T-helper 17 cell (primary cell): ENCODE results near the gene CEMIP. TPM values are rescaled to one million over a fixed set of nuclear protein-coding genes. Genes with fewer than 3 reads are reported as not detected.

Source experiments
- ATAC-seq: fragments of 150-1000 bp; cut with Tn5 transposase; 2 replicates; pipeline ENCODE4 v1.10.0; 2021; ENCODE audit warnings: mild to moderate bottlenecking, moderate library complexity
- DNase-seq, 3 donors: peaks; one replicate each; pipeline versions ENCODE4 v3.0.0 to v3.0.0-alpha.2; 2020 to 2021
- H3K9me3 ChIP-seq: one replicate; pipeline ENCODE4 v1.7.0; 2013; ENCODE audit warnings: low read length, mild to moderate bottlenecking; ENCODE audit not compliant: control insufficient read depth, poor library complexity, severe bottlenecking
- H3K27ac Mint-ChIP-seq: one replicate; pipeline ENCODE4 v1.8.0; 2022; ENCODE audit warnings: mild to moderate bottlenecking, moderate library complexity, mixed read lengths
- H3K27me3 Mint-ChIP-seq: one replicate; pipeline ENCODE4 v1.8.0; 2022; ENCODE audit warnings: mixed read lengths
- H3K36me3 Mint-ChIP-seq: one replicate; pipeline ENCODE4 v1.8.0; 2022; ENCODE audit warnings: low read depth, mixed read lengths
- H3K4me1 Mint-ChIP-seq: one replicate; pipeline ENCODE4 v1.8.0; 2022; ENCODE audit warnings: mild to moderate bottlenecking, mixed read lengths
- H3K4me3 Mint-ChIP-seq: one replicate; pipeline ENCODE4 v1.8.0; 2022; ENCODE audit warnings: mild to moderate bottlenecking, moderate library complexity, mixed read lengths
- total RNA-seq, 4 donors: library from RNA in 2 of 4; stranded (reverse) in 2 of 4; gene quantifications; one replicate each; pipeline ENCODE4 v1.2.3 and lab custom pipeline; 2022 to 2026

Gene CEMIP
- total RNA-seq, 2 donors from 2014 or later, result 0.15 to 0.42 TPM

GRCh38 chr15:80823995-80824394 is 44.8 kb downstream of the CEMIP start:
- DNase-seq (no peak), ATAC-seq (no peak)
- H3K27ac Mint-ChIP-seq, result no peak overlapping the region
- H3K27me3 Mint-ChIP-seq, result peaks cover 21% of the 10 kb centered on the region
- H3K36me3 Mint-ChIP-seq, result no peaks in the 10 kb centered on the region
- H3K4me3 Mint-ChIP-seq, result no peak overlapping the region
- no peaks in the 10 kb centered on the region for H3K9me3 ChIP-seq
- no peaks in the 10 kb centered on the region for H3K4me1 Mint-ChIP-seq

GRCh38 chr15:80825361-80826030 is 46.3 kb downstream of the CEMIP start:
- Mint-ChIP-seq H3K27me3 (peaks cover 10% of the 10 kb centered on the region), H3K27ac (no peak overlapping the region), H3K4me3 (no peak overlapping the region), H3K4me1 (no peaks in the 10 kb centered on the region), H3K36me3 (no peaks in the 10 kb centered on the region)
- no peak for DNase-seq
- no peak for ATAC-seq
- no peaks in the 10 kb centered on the region for H3K9me3 ChIP-seq

GRCh38 chr15:80828796-80829195 is 49.6 kb downstream of the CEMIP start:
- DNase-seq (no peak), ATAC-seq (no peak)
- Mint-ChIP-seq H3K36me3 (no peaks in the 10 kb centered on the region), H3K4me1 (no peaks in the 10 kb centered on the region), H3K27me3 (peaks cover 16% of the 10 kb centered on the region), H3K4me3 (no peak overlapping the region), H3K27ac (no peak overlapping the region)
- H3K9me3 ChIP-seq, result no peaks in the 10 kb centered on the region

GRCh38 chr15:80830677-80831076 is 51.5 kb downstream of the CEMIP start:
- no peaks in the 10 kb centered on the region for H3K4me1 Mint-ChIP-seq
- H3K27ac Mint-ChIP-seq, result no peak overlapping the region
- no peak overlapping the region for H3K4me3 Mint-ChIP-seq
- DNase-seq (no peak), ATAC-seq (no peak)
- H3K36me3 Mint-ChIP-seq, result no peaks in the 10 kb centered on the region
- no peaks in the 10 kb centered on the region for H3K9me3 ChIP-seq
- peaks cover 22% of the 10 kb centered on the region for H3K27me3 Mint-ChIP-seq

GRCh38 chr15:80831192-80831591 is 52.0 kb downstream of the CEMIP start:
- Mint-ChIP-seq H3K27me3 (peaks cover 24% of the 10 kb centered on the region), H3K27ac (no peak overlapping the region), H3K36me3 (no peaks in the 10 kb centered on the region), H3K4me3 (no peak overlapping the region), H3K4me1 (no peaks in the 10 kb centered on the region)
- ATAC-seq (no peak), DNase-seq (no peak)
- H3K9me3 ChIP-seq, result no peaks in the 10 kb centered on the region

GRCh38 chr15:80831606-80832224 is 52.5 kb downstream of the CEMIP start:
- ATAC-seq, result no peak
- no peak overlapping the region for H3K4me3 Mint-ChIP-seq
- no peaks in the 10 kb centered on the region for H3K9me3 ChIP-seq
- H3K27me3 Mint-ChIP-seq, result peaks cover 28% of the 10 kb centered on the region
- no peaks in the 10 kb centered on the region for H3K4me1 Mint-ChIP-seq
- no peaks in the 10 kb centered on the region for H3K36me3 Mint-ChIP-seq
- no peak for DNase-seq
- no peak overlapping the region for H3K27ac Mint-ChIP-seq

GRCh38 chr15:80832686-80833085 is 53.5 kb downstream of the CEMIP start:
- DNase-seq (no peak), ATAC-seq (no peak)
- no peaks in the 10 kb centered on the region for H3K36me3 Mint-ChIP-seq
- H3K4me3 Mint-ChIP-seq, result no peak overlapping the region
- H3K27me3 Mint-ChIP-seq, result peaks cover 34% of the 10 kb centered on the region
- no peak overlapping the region for H3K27ac Mint-ChIP-seq
- no peaks in the 10 kb centered on the region for H3K4me1 Mint-ChIP-seq
- H3K9me3 ChIP-seq, result no peaks in the 10 kb centered on the region

GRCh38 chr15:80834402-80834801 is 55.2 kb downstream of the CEMIP start:
- H3K4me1 Mint-ChIP-seq, result peaks cover 2% of the 10 kb centered on the region
- H3K36me3 Mint-ChIP-seq, result no peaks in the 10 kb centered on the region
- peaks cover 47% of the 10 kb centered on the region for H3K27me3 Mint-ChIP-seq
- no peak for DNase-seq
- no peak overlapping the region for H3K4me3 Mint-ChIP-seq
- ATAC-seq, result no peak
- no peak overlapping the region for H3K27ac Mint-ChIP-seq
- H3K9me3 ChIP-seq, result no peaks in the 10 kb centered on the region

- H3K36me3 Mint-ChIP-seq, result no peaks in the 10 kb centered on the region
- H3K27ac Mint-ChIP-seq, result no peak overlapping the region
- no peak overlapping the region for H3K4me3 Mint-ChIP-seq
- ATAC-seq, result no peak
- no peaks in the 10 kb centered on the region for H3K9me3 ChIP-seq
- H3K27me3 Mint-ChIP-seq, result peaks cover 52% of the 10 kb centered on the region
- no peak for DNase-seq
- H3K4me1 Mint-ChIP-seq, result peaks cover 2% of the 10 kb centered on the region
Observed at GRCh38 chr15:80834906-80835305, 55.7 kb downstream of the CEMIP start.

GRCh38 chr15:80835336-80835735 is 56.2 kb downstream of the CEMIP start:
- Mint-ChIP-seq H3K36me3 (no peaks in the 10 kb centered on the region), H3K27ac (no peak overlapping the region), H3K27me3 (peaks cover 53% of the 10 kb centered on the region), H3K4me1 (peaks cover 2% of the 10 kb centered on the region), H3K4me3 (no peak overlapping the region)
- DNase-seq, result no peak
- H3K9me3 ChIP-seq, result no peaks in the 10 kb centered on the region
- no peak for ATAC-seq

GRCh38 chr15:80836223-80836622 is 57.1 kb downstream of the CEMIP start:
- ATAC-seq, result no peak
- no peak for DNase-seq
- H3K27ac Mint-ChIP-seq, result no peak overlapping the region
- H3K36me3 Mint-ChIP-seq, result no peaks in the 10 kb centered on the region
- H3K27me3 Mint-ChIP-seq, result peaks cover 47% of the 10 kb centered on the region
- H3K4me3 Mint-ChIP-seq, result no peak overlapping the region
- peaks cover 2% of the 10 kb centered on the region for H3K4me1 Mint-ChIP-seq
- H3K9me3 ChIP-seq, result no peaks in the 10 kb centered on the region

GRCh38 chr15:80837006-80837405 is 57.8 kb downstream of the CEMIP start:
- ATAC-seq, result no peak
- no peaks in the 10 kb centered on the region for H3K36me3 Mint-ChIP-seq
- H3K4me3 Mint-ChIP-seq, result no peak overlapping the region
- H3K4me1 Mint-ChIP-seq, result peaks cover 2% of the 10 kb centered on the region
- DNase-seq, result no peak
- no peak overlapping the region for H3K27ac Mint-ChIP-seq
- H3K9me3 ChIP-seq, result no peaks in the 10 kb centered on the region
- H3K27me3 Mint-ChIP-seq, result peaks cover 49% of the 10 kb centered on the region

GRCh38 chr15:80838012-80838411 is 58.8 kb downstream of the CEMIP start:
- no peaks in the 10 kb centered on the region for H3K9me3 ChIP-seq
- no peak for DNase-seq
- no peak for ATAC-seq
- H3K4me1 Mint-ChIP-seq, result peaks cover 2% of the 10 kb centered on the region
- peaks cover 59% of the 10 kb centered on the region for H3K27me3 Mint-ChIP-seq
- H3K27ac Mint-ChIP-seq, result no peak overlapping the region
- no peaks in the 10 kb centered on the region for H3K36me3 Mint-ChIP-seq
- H3K4me3 Mint-ChIP-seq, result no peak overlapping the region

- peaks cover 2% of the 10 kb centered on the region for H3K4me1 Mint-ChIP-seq
- H3K4me3 Mint-ChIP-seq, result no peak overlapping the region
- no peak overlapping the region for H3K27ac Mint-ChIP-seq
- peaks cover 59% of the 10 kb centered on the region for H3K27me3 Mint-ChIP-seq
- no peak for DNase-seq
- no peaks in the 10 kb centered on the region for H3K9me3 ChIP-seq
- no peak for ATAC-seq
- no peaks in the 10 kb centered on the region for H3K36me3 Mint-ChIP-seq
Observed at GRCh38 chr15:80838666-80839065, 59.5 kb downstream of the CEMIP start.
